Astrocyte (in vitro differentiated cells and primary cell): ENCODE measurements around the gene HINT2. TPM values are rescaled to one million over a fixed set of nuclear protein-coding genes. Genes with fewer than 3 reads are reported as not detected.

Source experiments
- DNase-seq: peaks from one replicate; pipeline ENCODE4 v3.0.0-alpha.2; 2010; ENCODE audit warnings: low read depth
- FAIRE-seq: peaks from 2 replicates; lab custom pipeline; 2011; peaks lifted over from hg19 to GRCh38; lab: Jason Lieb, UNC
- H2AFZ ChIP-seq: 2 replicates; pipeline ENCODE4 v1.6.0; 2012; ENCODE audit warnings: low read depth, low read length, inconsistent platforms
- H3K27ac ChIP-seq: 2 replicates; pipeline ENCODE4 v1.5.1; 2011; ENCODE audit warnings: low read depth, low read length, inconsistent platforms
- H3K27me3 ChIP-seq: 2 replicates; pipeline ENCODE4 v1.6.0; 2011; ENCODE audit warnings: low read length, inconsistent platforms; ENCODE audit not compliant: insufficient read depth
- H3K36me3 ChIP-seq: 2 replicates; pipeline ENCODE4 v1.5.1; 2011; ENCODE audit warnings: low read length, inconsistent platforms; ENCODE audit not compliant: insufficient read depth
- H3K4me1 ChIP-seq: 2 replicates; pipeline ENCODE4 v1.5.1; 2011; ENCODE audit warnings: low read length, inconsistent platforms; ENCODE audit not compliant: insufficient read depth
- H3K4me2 ChIP-seq: 2 replicates; pipeline ENCODE4 v1.6.0; 2012; ENCODE audit warnings: low read length, inconsistent platforms
- H3K4me3 ChIP-seq: 2 replicates; pipeline ENCODE4 v1.5.1; 2011; ENCODE audit warnings: low read depth, mild to moderate bottlenecking, low read length, inconsistent platforms; ENCODE audit not compliant: insufficient read depth
- H3K79me2 ChIP-seq: 2 replicates; pipeline ENCODE4 v1.6.0; 2012; ENCODE audit warnings: mild to moderate bottlenecking, low read length, inconsistent platforms; ENCODE audit not compliant: insufficient read depth
- H3K9ac ChIP-seq: 2 replicates; pipeline ENCODE4 v1.6.0; 2012; ENCODE audit warnings: mild to moderate bottlenecking, low read length, inconsistent platforms
- H3K9me3 ChIP-seq: 2 replicates; pipeline ENCODE4 v1.5.1; 2012; ENCODE audit warnings: low read depth, mild to moderate bottlenecking, low read length, inconsistent platforms; ENCODE audit not compliant: insufficient read depth
- H4K20me1 ChIP-seq: 2 replicates; pipeline ENCODE4 v1.6.0; 2012; ENCODE audit warnings: low read length, inconsistent platforms; ENCODE audit not compliant: insufficient read depth
- H3K27ac Mint-ChIP-seq: one replicate; pipeline ENCODE4 v1.8.0; 2021; ENCODE audit warnings: mild to moderate bottlenecking, mixed read lengths; ENCODE audit not compliant: unreplicated experiment
- H3K27me3 Mint-ChIP-seq: one replicate; pipeline ENCODE4 v1.8.0; 2021; ENCODE audit warnings: low read depth, mixed read lengths; ENCODE audit not compliant: unreplicated experiment
- H3K36me3 Mint-ChIP-seq: one replicate; pipeline ENCODE4 v1.8.0; 2021; ENCODE audit warnings: low read depth, mixed read lengths; ENCODE audit not compliant: unreplicated experiment
- H3K4me1 Mint-ChIP-seq: one replicate; pipeline ENCODE4 v1.8.0; 2021; ENCODE audit warnings: low read depth, mixed read lengths; ENCODE audit not compliant: unreplicated experiment
- H3K4me3 Mint-ChIP-seq: one replicate; pipeline ENCODE4 v1.8.0; 2021; ENCODE audit warnings: mild to moderate bottlenecking, moderate library complexity, mixed read lengths; ENCODE audit not compliant: unreplicated experiment
- H3K9me3 Mint-ChIP-seq: one replicate; pipeline ENCODE4 v1.8.0; 2021; ENCODE audit warnings: mild to moderate bottlenecking, mixed read lengths; ENCODE audit not compliant: unreplicated experiment
- CTCF ChIP-seq: IDR thresholded peaks from 2 replicates; pipeline ENCODE4 v1.5.1; 2011; ENCODE audit warnings: low read depth, mild to moderate bottlenecking, inconsistent platforms, low read length, moderate library complexity; ENCODE audit not compliant: insufficient read depth
- EZH2 ChIP-seq: IDR thresholded peaks from 2 replicates; pipeline ENCODE4 v1.6.1; 2012; ENCODE audit warnings: mild to moderate bottlenecking, low read length, inconsistent platforms; ENCODE audit not compliant: insufficient read depth
- total RNA-seq: library from RNA; stranded (reverse); gene quantifications from 2 replicates; pipeline ENCODE4 v1.2.1, GENCODE V29; 2021

HINT2 gene
- total RNA-seq, 1 donor from 2014 or later = 22.8 TPM

GRCh38 chr9:35806101-35806500, 8.7 kb downstream of the HINT2 start:
- no peak overlapping the region for H3K4me3 Mint-ChIP-seq
- H3K9me3 ChIP-seq = no peaks in the 10 kb centered on the region
- no peak for FAIRE-seq

GRCh38 chr9:35801328-35802128, 13.3 kb downstream of the HINT2 start:
- Mint-ChIP-seq H3K4me1 (peaks cover 9% of the 10 kb centered on the region), H3K9me3 (no peaks in the 10 kb centered on the region), H3K4me3 (no peak overlapping the region), H3K36me3 (peaks cover 33% of the 10 kb centered on the region), H3K27ac (no peak overlapping the region), H3K27me3 (peaks cover 4% of the 10 kb centered on the region)
- H3K9ac ChIP-seq = no peak overlapping the region
- DNase-seq (no peak), FAIRE-seq (no peak)
- no peak overlapping the region for H2AFZ ChIP-seq
- peaks cover 10% of the 10 kb centered on the region for H3K36me3 ChIP-seq
- H3K4me2 ChIP-seq = no peak overlapping the region
- H3K27ac ChIP-seq = no peak overlapping the region
- H3K9me3 ChIP-seq = no peaks in the 10 kb centered on the region
- peaks cover 9% of the 10 kb centered on the region for H3K79me2 ChIP-seq
- peaks cover 8% of the 10 kb centered on the region for H3K4me1 ChIP-seq
- H3K27me3 ChIP-seq = no peaks in the 10 kb centered on the region
- no peak overlapping the region for H3K4me3 ChIP-seq
- no peak for TF ChIP-seq CTCF
- TF ChIP-seq EZH2 = no peak
- no peaks in the 10 kb centered on the region for H4K20me1 ChIP-seq

More at GRCh38 chr9:35806101-35806500, 8.7 kb downstream of the HINT2 start:
- Histone ChIP-seq H3K27me3 (no peaks in the 10 kb centered on the region), H3K4me2 (no peak overlapping the region), H3K9ac (no peak overlapping the region), H3K27ac (no peak overlapping the region), H3K36me3 (peaks cover 20% of the 10 kb centered on the region), H3K79me2 (no peaks in the 10 kb centered on the region), H3K4me3 (no peak overlapping the region), H2AFZ (no peak overlapping the region), H4K20me1 (no peaks in the 10 kb centered on the region), H3K4me1 (no peaks in the 10 kb centered on the region)
- TF ChIP-seq CTCF (no peak), EZH2 (no peak)
- DNase-seq = no peak
- H3K27me3 Mint-ChIP-seq = no peaks in the 10 kb centered on the region
- H3K27ac Mint-ChIP-seq = no peak overlapping the region
- no peaks in the 10 kb centered on the region for H3K4me1 Mint-ChIP-seq
- H3K9me3 Mint-ChIP-seq = no peaks in the 10 kb centered on the region
- peaks cover 29% of the 10 kb centered on the region for H3K36me3 Mint-ChIP-seq

- DNase-seq (no peak), FAIRE-seq (no peak)
- Mint-ChIP-seq H3K4me3 (no peak overlapping the region), H3K27me3 (peaks cover 4% of the 10 kb centered on the region), H3K27ac (no peak overlapping the region), H3K36me3 (peaks cover 25% of the 10 kb centered on the region), H3K4me1 (peaks cover 14% of the 10 kb centered on the region), H3K9me3 (no peaks in the 10 kb centered on the region)
- Histone ChIP-seq H3K27me3 (no peaks in the 10 kb centered on the region), H3K9me3 (no peaks in the 10 kb centered on the region), H3K36me3 (peaks cover 10% of the 10 kb centered on the region), H3K27ac (no peak overlapping the region), H2AFZ (no peak overlapping the region), H3K4me1 (peaks cover 13% of the 10 kb centered on the region), H3K4me2 (no peak overlapping the region), H4K20me1 (no peaks in the 10 kb centered on the region), H3K4me3 (no peak overlapping the region), H3K9ac (no peak overlapping the region), H3K79me2 (peaks cover 9% of the 10 kb centered on the region)
- TF ChIP-seq EZH2 (no peak), CTCF (no peak)
Observed at GRCh38 chr9:35800530-35800929, 14.3 kb downstream of the HINT2 start.
